GM15510 (cell line): ENCODE measurements around the gene RLN3.

Source experiments
- POLR2A ChIP-seq: IDR thresholded peaks from 3 replicates; pipeline ENCODE4 v1.6.1; 2011; ENCODE audit warnings: borderline replicate concordance; ENCODE audit not compliant: insufficient read length; ENCODE audit errors: extremely low read depth

The RLN3 gene

GRCh38 chr19:14004619-14005348 is 23.2 kb upstream of the RLN3 start:
- no peak for TF ChIP-seq POLR2A

- peak; percentile 78 for TF ChIP-seq POLR2A
These were observed 22.4 kb upstream of the RLN3 start for GRCh38 chr19:14005349-14006084.

- no peak for TF ChIP-seq POLR2A
These were observed 21.7 kb upstream of the RLN3 start, which contains the start of gene RFX1 for GRCh38 chr19:14006085-14006765. Gene RFX1, minus strand, starts transcription at chr19:14006320. Its CDS starts 12,477 bp downstream, at chr19:13993843.

GRCh38 chr19:14006766-14007562 is 21.0 kb upstream of the RLN3 start:
- TF ChIP-seq POLR2A = peak; percentile 52

GRCh38 chr19:14012378-14012915 is 15.5 kb upstream of the RLN3 start:
- no peak for TF ChIP-seq POLR2A

- TF ChIP-seq POLR2A = peak; percentile 29
These were observed 12.4 kb upstream of the RLN3 start for GRCh38 chr19:14015524-14016035.

GRCh38 chr19:14019100-14019499 is 8.8 kb upstream of the RLN3 start:
- no peak for TF ChIP-seq POLR2A

- no peak for TF ChIP-seq POLR2A
These were observed 6.5 kb upstream of the RLN3 start for GRCh38 chr19:14021474-14021873.

- no peak for TF ChIP-seq POLR2A
These were observed 5.5 kb upstream of the RLN3 start for GRCh38 chr19:14022469-14022868.

GRCh38 chr19:14023404-14024235 is 4.3 kb upstream of the RLN3 start:
- no peak for TF ChIP-seq POLR2A

GRCh38 chr19:14028901-14029300 is 953 bp downstream of the RLN3 start:
- no peak for TF ChIP-seq POLR2A

- no peak for TF ChIP-seq POLR2A
These were observed 3.2 kb downstream of the RLN3 start for GRCh38 chr19:14030997-14031718.
